DND-41 (cell line): ENCODE measurements around the gene COPS9.

ENCODE experiments used
- EZH2 ChIP-seq: IDR thresholded peaks from 3 replicates; pipeline ENCODE4 v1.6.1; 2012; ENCODE audit warnings: borderline replicate concordance, low read depth, mild to moderate bottlenecking, moderate library complexity, low read length, inconsistent platforms; ENCODE audit not compliant: severe bottlenecking
- TF ChIP-seq, protein P1 (sequence below): IDR thresholded peaks from 2 replicates; pipeline ENCODE4 v1.5.1; 2012; ENCODE audit warnings: borderline replicate concordance, low read length, moderate library complexity, mild to moderate bottlenecking; ENCODE audit not compliant: poor library complexity, severe bottlenecking; ENCODE audit errors: extremely low read depth

DNA sequence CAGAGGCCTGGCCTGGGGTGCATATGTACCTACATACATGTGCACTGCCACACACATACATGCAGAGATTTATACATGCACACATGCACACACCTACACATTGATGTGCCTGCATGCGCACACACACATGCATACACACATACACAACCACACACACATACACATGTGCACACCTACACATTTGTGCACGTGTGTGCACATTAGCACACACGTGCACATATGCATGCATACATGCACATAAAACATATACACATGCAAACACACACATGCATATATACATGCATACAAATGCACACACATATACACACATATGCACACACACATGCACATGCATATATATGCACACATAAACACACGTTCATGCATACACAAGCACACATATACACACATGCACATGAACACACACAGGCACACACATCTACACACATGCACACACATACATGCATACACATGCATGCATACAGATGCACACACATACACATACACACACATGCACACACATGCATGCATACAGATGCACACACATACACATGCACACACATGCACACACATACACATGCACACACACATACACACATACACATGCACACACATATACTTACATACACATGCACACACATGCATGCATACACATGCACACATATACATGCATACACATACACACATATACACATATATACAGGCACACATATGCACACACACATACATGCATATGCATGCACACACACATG is 27.9 kb upstream of the COPS9 start:
- TF ChIP-seq, protein P1, sequence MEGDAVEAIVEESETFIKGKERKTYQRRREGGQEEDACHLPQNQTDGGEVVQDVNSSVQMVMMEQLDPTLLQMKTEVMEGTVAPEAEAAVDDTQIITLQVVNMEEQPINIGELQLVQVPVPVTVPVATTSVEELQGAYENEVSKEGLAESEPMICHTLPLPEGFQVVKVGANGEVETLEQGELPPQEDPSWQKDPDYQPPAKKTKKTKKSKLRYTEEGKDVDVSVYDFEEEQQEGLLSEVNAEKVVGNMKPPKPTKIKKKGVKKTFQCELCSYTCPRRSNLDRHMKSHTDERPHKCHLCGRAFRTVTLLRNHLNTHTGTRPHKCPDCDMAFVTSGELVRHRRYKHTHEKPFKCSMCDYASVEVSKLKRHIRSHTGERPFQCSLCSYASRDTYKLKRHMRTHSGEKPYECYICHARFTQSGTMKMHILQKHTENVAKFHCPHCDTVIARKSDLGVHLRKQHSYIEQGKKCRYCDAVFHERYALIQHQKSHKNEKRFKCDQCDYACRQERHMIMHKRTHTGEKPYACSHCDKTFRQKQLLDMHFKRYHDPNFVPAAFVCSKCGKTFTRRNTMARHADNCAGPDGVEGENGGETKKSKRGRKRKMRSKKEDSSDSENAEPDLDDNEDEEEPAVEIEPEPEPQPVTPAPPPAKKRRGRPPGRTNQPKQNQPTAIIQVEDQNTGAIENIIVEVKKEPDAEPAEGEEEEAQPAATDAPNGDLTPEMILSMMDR = no peak
- TF ChIP-seq EZH2 = no peak
